GM18951 (cell line): Measurements from ENCODE around the gene ETV5.
"Not testable (repeated sequence)": the region's sequence is repeated elsewhere in the genome, so short reads cannot be mapped to it uniquely, and the experiment has no call there.

ENCODE experiments used
- POLR2A ChIP-seq: IDR thresholded peaks from 4 replicates; pipeline ENCODE4 v1.6.1; 2011; ENCODE audit warnings: mild to moderate bottlenecking; ENCODE audit not compliant: insufficient read length, insufficient read depth; ENCODE audit errors: extremely low read depth
- in situ Hi-C: fragments of 300-500 bp; cut with MboI; formaldehyde crosslinking; loops from one replicate; pipeline ENCODE4 v1.12.0; 2022; ENCODE audit warnings: low sequenced_read_pairs, mixed read lengths, inconsistent platforms; ENCODE audit not compliant: unreplicated experiment

The ETV5 gene

DNA sequence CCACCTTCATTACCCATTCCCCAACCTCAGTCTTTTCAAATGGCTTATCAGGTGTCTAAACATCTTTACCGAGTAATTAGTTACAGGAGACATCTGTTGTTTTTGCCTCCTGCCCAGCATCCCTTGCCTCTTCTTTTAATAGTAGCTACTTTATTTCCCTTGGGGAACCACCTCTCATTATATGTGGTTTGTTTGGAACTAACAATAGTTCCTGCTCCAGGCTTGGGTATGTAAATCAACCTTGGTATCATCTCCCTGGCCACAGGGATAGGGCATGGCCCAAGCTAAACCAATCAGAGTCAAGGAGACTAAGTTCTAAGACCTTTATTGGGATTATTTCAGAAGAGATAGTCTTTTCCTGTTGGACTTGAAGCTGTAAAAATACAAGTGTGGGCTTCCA, 76.6 kb downstream of the ETV5 start:
- in situ Hi-C loops: no loop called here
- TF ChIP-seq POLR2A: no peak

DNA sequence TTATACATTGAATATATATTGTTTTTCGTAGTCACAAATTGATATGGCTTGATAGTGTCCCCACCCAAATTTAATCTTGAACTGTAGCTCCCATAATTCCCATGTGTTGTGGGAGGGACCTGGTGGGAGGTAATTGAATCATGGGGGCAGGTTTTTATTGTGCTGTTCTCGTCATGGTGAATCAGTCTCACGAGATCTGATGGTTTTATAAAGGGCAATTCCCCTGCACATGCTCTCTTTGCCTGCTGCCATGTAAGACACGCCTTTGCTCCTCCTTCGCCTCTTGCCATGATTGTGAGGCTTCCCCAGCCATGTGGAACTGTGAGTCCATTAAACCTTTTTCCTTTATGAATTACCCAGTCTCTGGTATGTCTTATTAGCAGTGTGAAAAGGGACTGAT, 82.9 kb downstream of the ETV5 start:
- in situ Hi-C loops: not testable (repeated sequence)

DNA sequence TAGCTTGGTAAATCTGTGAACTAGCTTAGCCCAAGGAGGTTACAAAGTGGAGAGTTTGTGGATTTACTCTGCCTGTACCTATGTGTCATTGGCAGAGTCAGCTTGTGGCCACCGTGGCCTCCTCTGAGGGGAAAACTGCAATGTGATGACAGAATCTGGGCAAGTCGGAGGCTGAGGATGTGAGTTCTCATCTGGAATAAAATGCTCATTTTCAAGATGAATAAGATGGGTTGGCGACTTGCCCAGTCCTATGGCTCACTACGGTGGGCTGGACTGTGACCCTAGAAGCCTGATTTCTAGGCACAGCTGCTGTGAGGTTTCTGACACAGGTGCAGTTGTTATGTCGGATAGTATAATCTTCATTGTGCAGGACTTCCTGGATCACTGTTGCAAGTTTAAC, 83.7 kb downstream of the ETV5 start:
- in situ Hi-C loops: no loop called here
- TF ChIP-seq POLR2A: no peak

DNA sequence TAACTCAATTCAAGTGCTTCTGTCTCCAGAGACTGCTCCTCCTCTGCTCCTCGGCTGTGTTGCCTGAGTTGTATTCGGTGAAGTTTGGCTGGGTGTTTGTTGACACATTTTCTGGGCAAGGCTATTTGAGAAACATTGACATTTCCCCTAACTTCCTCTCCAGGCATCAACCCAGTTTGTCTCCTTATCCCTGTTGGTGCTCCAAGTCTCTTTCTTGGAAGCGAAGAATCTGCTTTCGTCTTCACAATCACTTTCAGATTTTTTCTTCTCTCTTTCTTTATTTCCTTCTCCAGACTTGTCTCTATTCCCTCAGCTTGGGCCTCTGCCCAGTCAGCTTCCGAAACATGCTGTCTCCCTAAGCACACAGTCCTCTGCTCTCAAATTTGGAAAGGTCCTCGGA, 84.7 kb downstream of the ETV5 start:
- no peak for TF ChIP-seq POLR2A
- in situ Hi-C loops: no loop called here

DNA sequence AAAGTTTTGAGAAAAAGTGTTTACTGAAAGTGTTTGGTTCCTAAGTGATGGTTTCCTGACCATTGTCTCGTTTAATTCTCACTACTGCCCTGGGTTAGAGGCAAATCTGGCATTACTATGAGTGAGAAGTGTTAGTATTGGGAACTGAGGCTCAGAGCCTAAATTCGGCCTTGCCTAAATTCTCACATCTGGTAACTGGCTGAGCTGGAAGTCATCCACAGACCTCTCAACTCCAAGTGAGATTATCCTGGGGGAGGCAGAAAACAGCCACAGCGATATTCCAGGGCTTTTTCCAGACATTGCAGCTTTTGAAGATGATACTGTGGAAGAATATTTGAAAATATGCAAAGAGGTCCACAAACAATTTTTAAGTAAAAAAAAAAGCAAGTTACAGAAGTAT, 86.0 kb downstream of the ETV5 start:
- TF ChIP-seq POLR2A: no peak
- in situ Hi-C loops: no loop called here

DNA sequence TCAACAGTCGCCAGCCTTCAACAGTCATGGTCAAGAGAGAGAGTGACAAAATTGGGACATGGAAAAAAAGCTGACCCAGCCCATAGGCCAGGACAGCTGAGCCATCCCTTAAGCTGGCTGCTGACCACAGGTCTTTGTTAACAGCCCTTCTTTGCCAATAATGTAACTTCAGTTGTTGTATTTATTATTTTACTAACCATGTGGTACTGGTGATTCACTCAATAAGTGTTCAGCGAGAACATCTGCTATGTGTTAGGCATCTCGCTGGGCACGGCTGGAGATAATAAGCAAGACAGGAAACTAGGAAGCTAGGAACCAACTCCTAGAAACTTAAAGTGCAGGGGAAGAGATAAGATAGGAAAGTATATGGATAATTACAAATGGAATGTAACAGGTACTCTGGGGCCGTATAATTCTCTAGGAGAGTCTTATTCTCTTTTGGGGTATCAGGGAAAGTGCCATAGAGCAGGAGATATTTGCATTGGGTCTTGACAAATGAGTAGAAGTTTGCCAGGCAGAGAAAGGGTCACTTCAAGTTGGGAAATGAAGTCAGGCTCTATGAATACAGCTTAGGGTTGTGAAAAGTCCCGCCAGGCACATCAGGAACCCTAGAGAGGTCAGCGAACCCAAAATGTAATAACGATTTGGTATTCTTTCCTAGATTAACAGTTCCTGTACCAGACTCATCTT, 87.1 kb downstream of the ETV5 start:
- no peak for TF ChIP-seq POLR2A
- in situ Hi-C loops: no loop called here

DNA sequence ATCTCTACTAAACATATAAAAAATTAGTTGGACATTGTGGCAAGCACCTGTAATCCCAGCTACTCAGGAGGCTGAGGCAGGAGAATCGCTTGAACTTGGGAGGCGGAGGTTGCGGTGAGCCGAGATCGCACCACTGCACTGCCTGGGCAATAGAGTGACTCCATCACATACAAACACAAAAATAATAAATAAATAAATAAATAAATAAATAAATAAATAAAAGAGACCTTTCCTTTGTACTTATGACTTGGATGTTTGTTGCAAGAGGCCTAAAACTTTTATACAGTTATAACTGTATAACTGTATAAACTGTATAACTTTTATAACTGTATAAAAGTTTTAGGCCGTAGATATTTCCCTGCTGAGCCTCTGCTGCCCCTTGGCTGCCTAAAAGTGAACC, 87.6 kb downstream of the ETV5 start:
- in situ Hi-C loops: not testable (repeated sequence)

DNA sequence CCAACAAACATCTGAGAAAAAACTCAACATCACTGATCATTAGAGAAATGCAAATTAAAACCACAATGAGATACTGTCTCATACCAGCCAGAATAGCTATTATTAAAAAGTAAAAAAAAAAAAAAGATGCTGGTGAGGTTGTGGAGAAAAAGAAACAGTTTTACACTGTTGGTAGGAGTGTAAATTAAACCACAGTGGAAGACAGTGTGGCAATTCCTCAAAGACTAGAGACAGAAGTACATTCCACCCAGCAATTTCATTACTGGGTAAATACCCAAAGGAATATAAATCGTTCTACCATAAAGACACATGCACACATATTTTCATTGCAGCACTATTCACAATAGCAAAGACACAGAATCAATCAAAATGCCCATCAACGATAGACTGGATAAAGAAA, 89.6 kb downstream of the ETV5 start:
- in situ Hi-C loops: not testable (repeated sequence)

DNA sequence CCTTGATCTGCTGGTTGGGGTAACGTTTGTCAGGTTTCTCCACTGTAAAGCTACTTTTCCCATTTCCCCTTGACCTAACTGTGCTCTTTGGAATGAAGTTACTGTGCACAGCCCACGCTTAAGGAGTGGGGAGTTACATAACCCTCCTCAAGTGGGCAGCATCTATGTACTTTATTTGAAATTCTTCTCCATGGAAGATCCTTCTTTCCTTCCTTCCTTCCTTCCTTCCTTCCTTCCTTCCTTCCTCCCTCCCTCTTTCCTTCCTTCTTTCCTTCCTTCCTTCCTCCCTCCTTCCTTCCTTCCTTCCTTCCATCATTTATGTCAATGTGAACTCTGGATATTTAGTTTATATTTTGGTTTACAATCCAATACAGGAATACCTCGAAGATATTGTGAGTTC, 94.0 kb downstream of the ETV5 start:
- in situ Hi-C loops: no loop called here
- no peak for TF ChIP-seq POLR2A

DNA sequence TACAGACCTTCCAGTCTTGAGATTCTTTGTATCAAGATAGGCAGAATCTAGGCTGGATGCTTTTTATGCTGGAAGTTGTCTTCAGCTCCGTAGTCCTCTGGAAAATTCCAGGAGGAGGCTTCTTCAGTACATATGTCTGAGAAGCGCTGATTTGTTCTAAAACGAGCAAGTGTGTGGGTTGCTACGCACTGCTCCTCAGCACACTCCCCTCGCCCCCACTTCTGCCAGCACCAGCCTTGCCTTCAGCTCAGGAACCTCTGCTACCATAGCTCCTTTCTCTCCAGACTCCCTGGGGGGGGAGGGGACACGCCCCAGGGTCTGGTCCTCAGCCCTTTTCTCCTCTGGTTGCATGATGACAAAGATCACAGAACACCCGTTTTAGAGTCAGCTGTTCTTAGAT, 95.6 kb downstream of the ETV5 start:
- no peak for TF ChIP-seq POLR2A
- in situ Hi-C loops: no loop called here

DNA sequence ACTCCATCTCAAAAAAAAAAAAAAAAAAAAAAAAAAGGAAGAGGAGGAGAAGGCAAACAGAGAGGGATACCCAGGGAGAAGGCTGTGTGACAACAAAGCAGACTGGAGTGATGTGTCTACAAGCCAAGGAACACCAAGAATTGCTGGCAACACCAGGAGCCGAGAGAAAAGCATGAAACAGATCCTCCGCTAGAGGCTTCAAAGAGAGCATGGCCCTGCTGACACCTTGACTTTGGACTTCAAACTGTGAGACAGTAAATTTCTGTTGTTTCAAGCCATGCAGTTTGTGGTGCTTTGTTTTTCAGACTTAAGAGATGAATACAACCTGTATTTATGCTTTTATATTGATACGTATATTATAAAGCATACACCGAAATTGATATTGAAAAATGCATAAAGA, 96.8 kb downstream of the ETV5 start:
- in situ Hi-C loops: no loop called here
- TF ChIP-seq POLR2A: no peak

DNA sequence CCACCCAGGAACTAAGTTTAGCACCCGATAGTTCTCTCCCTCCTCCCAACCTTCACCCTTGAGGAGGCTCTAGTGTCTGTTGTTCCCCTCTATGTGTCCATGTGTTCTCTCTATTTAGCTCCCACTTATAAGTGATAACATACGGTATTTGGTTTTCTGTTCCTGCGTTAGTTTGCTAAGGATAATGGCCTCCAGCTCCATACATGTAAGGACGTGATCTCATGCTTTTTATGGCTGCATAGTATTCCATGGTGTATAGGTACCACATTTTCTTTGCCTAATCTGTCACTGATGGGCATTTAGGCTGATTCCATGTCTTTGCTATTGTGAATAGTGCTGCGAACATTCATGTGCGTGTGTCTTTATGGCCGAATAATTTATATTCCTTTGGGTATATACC, 104.2 kb downstream of the ETV5 start:
- in situ Hi-C loops: no loop called here
- no peak for TF ChIP-seq POLR2A

DNA sequence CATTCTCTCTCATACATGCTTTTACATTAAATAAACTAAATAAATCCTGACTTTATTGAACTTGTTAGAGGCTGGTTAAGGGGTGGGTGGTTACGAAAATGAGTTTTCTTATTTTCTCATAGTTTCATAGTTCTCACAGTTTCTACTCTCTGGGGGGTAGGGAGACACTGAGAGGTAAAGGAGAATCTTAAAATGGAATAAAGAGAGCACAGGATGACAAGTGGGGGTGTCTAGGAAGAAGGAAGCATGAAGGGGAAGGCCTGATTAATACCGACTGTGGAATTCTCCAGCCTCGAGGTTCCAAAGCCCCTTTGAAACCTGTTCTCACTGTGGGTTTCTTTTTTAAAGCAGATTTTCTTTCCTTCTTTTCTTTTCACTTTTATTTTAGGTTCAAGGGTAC, 104.7 kb downstream of the ETV5 start:
- in situ Hi-C loops: no loop called here
- no peak for TF ChIP-seq POLR2A

DNA sequence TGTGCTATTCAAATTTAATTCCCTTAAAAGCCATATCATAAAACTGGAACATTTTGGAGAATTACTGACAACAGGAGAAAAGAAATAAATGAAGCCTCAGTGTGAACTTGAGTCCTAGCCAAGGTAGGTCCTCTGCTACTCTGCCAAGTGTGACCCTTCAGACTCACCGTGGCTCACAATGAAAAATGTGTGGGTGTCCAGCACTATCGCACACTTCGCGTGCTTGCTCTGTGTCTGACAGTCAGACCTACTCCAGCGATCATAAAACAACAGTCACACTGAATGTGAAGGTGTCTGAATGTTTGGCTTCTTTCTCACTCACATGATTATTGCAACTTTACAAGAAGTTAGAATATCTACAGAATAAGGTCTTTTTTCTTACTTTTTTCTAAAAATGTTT, 105.3 kb downstream of the ETV5 start:
- TF ChIP-seq POLR2A: no peak
- in situ Hi-C loops: no loop called here

DNA sequence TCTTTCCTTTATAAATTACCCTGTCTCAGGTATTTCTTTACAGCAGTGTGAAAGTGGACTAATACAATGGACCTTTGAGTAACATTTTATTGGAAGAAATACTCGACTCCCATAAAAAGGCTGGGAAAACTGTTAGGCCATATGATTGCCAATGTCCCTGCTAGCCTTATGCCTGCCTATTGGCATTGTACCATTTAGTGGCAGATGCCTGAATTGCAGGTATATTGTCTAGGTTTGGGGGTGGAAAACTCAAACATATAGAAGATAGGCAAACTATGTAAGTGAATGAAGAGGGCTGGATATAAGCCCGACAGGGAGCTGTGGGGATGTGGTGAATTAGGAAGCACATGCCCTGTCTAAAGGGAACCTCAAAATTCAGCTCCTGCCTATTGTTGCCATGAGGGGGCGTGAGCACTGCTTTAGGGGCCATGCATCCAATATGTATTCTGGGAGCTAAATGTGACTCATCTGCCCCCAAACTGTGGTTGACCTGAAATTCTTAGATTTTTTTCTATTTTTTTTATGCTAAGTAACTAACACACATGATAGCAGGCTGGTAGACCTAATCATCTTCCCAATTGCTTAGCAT, 105.9 kb downstream of the ETV5 start:
- TF ChIP-seq POLR2A: no peak
- in situ Hi-C loops: no loop called here

DNA sequence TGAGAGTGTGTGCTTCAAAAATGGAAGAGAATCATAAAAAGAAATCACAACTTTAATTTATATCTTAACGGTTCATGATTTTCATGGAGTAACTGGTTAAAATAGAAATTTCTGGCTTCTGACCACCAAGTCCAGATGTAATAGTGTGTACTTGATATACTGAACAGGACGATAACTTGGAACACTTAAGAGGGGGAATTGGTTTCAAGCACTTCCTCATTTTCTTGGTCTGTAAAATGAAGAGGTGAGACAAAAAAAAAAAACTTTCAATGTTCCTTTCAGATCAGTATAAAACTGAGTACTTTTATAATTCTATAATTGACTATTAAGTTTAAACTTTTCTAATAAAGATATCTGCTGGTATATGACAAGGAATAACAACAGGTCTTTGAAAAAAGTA, 107.0 kb downstream of the ETV5 start:
- TF ChIP-seq POLR2A: no peak
- in situ Hi-C loops: no loop called here
